Measurements from ENCODE around the gene FFAR2.
A peak's percentile ranks its signal among the peaks of the same experiment; 100 is the strongest.

Gene FFAR2

DNA sequence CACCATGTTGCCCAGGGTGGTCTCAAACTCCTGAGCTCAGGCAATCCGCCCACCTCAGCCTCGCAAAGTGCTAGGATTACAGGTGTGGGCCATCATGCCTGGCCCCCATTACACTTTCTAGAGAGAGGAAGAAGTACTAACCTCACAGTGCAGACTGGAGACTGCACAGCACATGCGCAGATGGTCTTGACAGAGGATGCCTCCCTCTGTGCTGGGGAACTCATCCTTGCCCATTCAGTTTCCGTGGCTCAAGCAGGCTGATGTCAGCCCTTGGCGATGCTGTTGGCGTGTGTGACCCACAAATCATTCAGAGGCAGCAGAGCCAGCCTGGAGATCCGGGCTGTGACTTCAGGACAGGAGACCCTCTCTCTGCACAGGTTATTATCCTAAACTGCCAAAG, 14.6 kb upstream of the FFAR2 start:
- no peak overlapping the region for H3K4me3 ChIP-seq (ENCODE audit: low read length)
- TF ChIP-seq, protein P1, sequence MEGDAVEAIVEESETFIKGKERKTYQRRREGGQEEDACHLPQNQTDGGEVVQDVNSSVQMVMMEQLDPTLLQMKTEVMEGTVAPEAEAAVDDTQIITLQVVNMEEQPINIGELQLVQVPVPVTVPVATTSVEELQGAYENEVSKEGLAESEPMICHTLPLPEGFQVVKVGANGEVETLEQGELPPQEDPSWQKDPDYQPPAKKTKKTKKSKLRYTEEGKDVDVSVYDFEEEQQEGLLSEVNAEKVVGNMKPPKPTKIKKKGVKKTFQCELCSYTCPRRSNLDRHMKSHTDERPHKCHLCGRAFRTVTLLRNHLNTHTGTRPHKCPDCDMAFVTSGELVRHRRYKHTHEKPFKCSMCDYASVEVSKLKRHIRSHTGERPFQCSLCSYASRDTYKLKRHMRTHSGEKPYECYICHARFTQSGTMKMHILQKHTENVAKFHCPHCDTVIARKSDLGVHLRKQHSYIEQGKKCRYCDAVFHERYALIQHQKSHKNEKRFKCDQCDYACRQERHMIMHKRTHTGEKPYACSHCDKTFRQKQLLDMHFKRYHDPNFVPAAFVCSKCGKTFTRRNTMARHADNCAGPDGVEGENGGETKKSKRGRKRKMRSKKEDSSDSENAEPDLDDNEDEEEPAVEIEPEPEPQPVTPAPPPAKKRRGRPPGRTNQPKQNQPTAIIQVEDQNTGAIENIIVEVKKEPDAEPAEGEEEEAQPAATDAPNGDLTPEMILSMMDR (conservative IDR thresholded peaks at IDR 0.05; ENCODE audit: low read length) = no peak
- DNase-seq (ENCODE audit: low read depth) = no peak

DNA sequence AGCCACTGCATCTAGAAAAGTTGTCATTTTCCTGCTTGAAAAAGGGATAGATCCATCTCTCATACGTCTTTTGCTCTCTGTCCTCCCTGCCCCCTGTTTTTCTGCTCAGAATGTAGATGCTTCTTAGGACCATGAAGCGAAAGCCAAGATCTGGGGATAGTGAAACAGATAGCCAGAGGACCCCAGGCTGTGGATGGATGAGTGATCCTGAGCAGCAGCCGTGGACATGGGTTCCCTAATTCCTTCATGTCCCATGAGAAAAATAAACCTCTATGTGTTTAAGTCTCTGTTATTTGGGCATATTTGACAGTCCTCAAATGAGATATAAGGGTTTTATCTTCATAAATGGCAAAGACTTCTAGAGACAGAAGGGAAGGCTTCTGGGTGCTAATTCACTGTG, 12.2 kb upstream of the FFAR2 start:
- no peak for DNase-seq (ENCODE audit: low read depth)
- TF ChIP-seq, protein P1 (conservative IDR thresholded peaks at IDR 0.05; ENCODE audit: low read length) = no peak
- no peak overlapping the region for H3K4me3 ChIP-seq (ENCODE audit: low read length)

DNA sequence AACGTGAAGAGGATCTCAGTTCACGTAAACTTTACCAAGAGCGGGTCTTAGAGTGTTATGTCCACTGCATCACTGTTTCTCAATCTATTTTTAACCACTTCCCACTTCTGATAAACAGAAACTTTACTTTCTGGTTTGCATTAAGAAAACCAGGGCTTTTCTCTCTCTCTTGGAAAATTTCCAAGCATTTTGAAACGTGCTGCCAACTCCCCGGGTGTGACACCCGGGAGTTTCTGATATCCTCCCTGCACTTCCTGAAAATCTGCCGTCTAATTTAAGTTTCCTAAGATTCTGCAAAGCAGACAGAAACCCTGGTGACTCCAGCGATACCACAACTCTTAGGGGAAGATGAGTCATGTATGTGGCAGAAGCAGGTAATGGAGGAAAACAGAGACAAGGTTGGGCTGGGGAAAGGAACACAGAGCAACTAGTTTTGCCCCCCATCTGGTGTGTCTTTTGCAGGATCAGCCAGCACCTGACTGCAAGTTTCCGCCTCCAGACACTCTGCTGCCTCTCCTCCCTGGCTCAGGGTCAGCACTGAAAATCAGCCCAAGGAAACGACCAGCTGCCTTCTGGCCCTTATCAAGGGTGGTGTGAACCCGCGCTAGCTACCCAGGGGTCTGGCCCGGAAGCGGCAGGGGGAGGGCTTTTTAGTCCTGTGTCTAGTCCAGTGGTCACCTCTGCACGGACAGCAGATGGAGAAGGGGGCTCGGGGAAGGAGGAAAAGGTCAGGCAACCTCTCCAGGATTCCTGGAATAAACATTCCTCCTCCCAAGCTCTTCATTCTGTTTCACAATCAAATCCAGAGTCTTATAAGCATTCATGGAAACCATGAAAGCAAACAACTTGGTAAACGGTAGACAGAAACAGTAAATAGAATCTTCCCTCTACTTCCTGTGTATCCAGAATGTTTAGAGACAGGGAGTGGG, 11.3 kb upstream of the FFAR2 start:
- peak; percentile 37 for DNase-seq (ENCODE audit: low read depth)
- no peak overlapping the region for H3K4me3 ChIP-seq (ENCODE audit: low read length)
- TF ChIP-seq, protein P1 (conservative IDR thresholded peaks at IDR 0.05; ENCODE audit: low read length) = no peak

DNA sequence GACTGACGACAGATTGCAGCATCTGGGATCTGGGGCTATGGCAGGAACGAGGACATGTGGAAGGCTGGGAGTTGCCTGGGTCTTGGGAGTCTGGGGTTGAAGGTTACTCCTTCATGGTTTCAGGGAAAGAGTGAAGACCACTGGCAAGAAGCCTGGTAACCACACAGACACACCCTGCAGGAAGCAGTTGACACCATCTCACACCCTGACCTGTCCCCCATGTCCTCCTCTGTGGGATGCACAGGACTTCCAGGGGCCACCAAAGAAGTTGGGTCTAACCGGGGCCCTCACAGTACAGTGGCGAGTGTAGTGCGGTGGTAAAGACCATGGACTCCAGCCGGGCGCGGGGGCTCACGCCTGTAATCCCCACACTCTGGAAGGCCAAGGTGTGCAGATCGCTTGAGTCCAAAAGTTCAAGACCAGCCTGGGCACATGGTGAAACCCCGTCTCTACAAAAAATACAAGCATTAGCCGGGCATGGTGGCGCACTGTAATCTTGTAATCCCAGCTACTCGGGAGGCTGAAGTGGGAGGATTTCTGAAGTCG, 10.6 kb upstream of the FFAR2 start:
- TF ChIP-seq, protein P1 (conservative IDR thresholded peaks at IDR 0.05; ENCODE audit: low read length) = no peak
- H3K4me3 ChIP-seq (ENCODE audit: low read length) = no peak overlapping the region

DNA sequence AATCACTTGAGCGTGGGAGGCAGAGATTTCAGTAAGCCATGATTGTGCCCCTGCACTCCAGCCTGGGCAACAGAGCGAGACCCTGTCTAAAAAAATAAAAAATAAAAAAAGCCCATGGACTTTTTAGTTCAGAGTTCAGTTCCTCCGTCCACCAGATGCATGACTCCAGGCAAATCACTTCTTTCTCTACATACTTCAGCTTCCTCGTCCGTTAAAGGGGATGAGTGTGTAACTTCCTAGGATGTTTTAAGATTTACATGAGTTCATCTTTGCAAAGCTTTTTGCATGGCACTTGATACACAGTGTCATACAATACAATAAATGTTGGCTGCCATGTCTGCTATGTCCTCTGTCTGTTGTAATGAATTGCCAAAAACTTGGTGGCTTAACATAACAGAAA, 10.0 kb upstream of the FFAR2 start:
- TF ChIP-seq, protein P1 (conservative IDR thresholded peaks at IDR 0.05; ENCODE audit: low read length) = no peak
- DNase-seq (ENCODE audit: low read depth) = no peak
- H3K4me3 ChIP-seq (ENCODE audit: low read length) = no peak overlapping the region

More for the DNA sequence above, 10.6 kb upstream of the FFAR2 start:
- no peak for DNase-seq (ENCODE audit: low read depth)

DNA sequence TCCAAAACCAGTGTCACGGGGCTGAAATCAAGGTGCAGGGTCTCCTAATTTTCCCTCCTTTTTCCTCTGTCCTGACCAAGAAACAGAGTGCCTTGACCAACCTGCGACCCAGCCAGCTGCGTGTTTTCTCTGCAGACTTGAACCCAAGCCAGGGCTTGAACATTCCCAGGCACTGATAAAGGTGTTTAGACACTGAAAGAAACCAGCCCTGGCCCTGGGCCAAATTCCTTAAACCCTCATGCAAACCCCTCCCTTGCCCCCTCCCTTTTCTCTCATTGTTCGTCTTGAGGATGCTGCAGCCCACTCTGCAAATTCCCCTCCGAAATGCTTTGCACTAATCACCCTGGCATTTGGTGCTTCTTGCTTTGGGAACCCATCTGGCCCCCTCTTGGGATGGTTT, 9.5 kb upstream of the FFAR2 start:
- H3K4me3 ChIP-seq (ENCODE audit: low read length) = no peak overlapping the region
- no peak for DNase-seq (ENCODE audit: low read depth)
- TF ChIP-seq, protein P1 (conservative IDR thresholded peaks at IDR 0.05; ENCODE audit: low read length) = no peak

DNA sequence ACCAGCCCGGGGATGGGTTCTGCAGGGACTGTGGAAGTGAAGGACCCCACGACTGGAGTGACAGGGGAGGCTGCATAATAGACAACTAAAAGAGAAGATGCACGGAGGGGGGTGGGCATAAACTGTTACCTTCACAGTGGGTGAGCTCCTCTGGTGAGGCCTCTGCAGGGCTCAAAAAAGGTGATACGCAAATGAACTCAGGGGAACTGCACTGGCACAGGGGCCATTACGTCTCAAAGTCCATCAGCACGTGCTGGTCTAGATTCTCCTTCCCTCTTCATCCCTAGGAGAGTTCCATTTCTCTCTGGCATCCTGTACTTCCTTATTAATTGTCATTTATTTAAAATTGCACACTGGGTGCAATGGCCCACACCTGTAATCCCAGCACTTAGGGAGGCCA, 8.1 kb upstream of the FFAR2 start:
- TF ChIP-seq, protein P1 (conservative IDR thresholded peaks at IDR 0.05; ENCODE audit: low read length) = no peak
- no peak overlapping the region for H3K4me3 ChIP-seq (ENCODE audit: low read length)
- DNase-seq (ENCODE audit: low read depth) = no peak
